ENCODE measurements around the gene WRAP53. TPM values are rescaled to one million over a fixed set of nuclear protein-coding genes. Genes with fewer than 3 reads are reported as not detected.
A peak's percentile ranks its signal among the peaks of the same experiment; 100 is the strongest.

WRAP53 gene
- total and polyA plus RNA-seq, 8 donors: 2.0 to 13.5 (median 4.1) TPM

GRCh38 chr17:7686222-7687071 is 1.8 kb upstream of the WRAP53 start:
- peak in 5 of 6 donors; percentile 71 to 82 (median 76) for DNase-seq
- TF ChIP-seq CTCF (IDR thresholded peaks at IDR 0.05): no peak
- ATAC-seq: peak; percentile 59 to 72 (median 66)
- H3K9me3 ChIP-seq: no peaks in the 10 kb centered on the region
- H3K4me1 ChIP-seq: peaks cover 3 to 25% (median 19%) of the 10 kb centered on the region in 3 donors
- H3K27ac ChIP-seq: peak overlapping the region; percentile 93 to 98 (median 97)
- H3K36me3 ChIP-seq: no peaks in the 10 kb centered on the region
- WGBS, 2 donors: 0 to 1% methylated on average over 30 of the region's 30 CpGs
- H3K27me3 ChIP-seq: no peaks in the 10 kb centered on the region
- peak overlapping the region; percentile 43 to 91 (median 64) for H3K4me3 ChIP-seq
- no peak for FAIRE-seq
- intact Hi-C loops (cut with DNase I): no loop called here

DNA sequence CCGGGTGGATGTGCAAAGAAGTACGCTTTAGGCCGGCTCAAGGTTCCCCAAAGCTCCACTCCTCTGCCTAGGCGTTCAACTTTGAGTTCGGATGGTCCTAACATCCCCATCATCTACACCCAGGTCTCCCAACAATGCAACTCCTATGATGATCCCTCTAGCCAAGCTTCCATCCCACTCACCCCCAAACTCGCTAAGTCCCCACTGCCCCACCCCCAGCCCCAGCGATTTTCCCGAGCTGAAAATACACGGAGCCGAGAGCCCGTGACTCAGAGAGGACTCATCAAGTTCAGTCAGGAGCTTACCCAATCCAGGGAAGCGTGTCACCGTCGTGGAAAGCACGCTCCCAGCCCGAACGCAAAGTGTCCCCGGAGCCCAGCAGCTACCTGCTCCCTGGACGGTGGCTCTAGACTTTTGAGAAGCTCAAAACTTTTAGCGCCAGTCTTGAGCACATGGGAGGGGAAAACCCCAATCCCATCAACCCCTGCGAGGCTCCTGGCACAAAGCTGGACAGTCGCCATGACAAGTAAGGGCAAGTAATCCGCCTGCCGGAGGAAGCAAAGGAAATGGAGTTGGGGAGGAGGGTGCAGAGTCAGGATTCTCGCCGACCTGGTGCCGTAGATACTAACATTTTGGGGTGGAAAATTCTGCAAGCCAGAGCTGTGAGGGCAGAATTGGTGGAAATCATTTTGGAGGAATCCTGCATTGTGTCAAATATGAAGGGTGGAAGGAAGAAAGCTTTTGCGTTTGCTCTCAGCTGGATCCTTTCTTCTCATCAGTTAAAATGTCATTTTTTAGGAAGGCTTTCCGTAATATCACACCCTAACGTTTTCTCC is 987 bp upstream of the WRAP53 start, which contains the start of gene TP53:
Gene TP53, minus strand, starts transcription at position 419 of the 836 bp plus-strand sequence. CDS start 10,896 bp downstream, outside the sequence.
- 0% methylated on average over 30 of the region's 30 CpGs for WGBS, 2 donors
- peaks cover 3 to 25% (median 19%) of the 10 kb centered on the region in 3 donors for H3K4me1 ChIP-seq
- H3K4me3 ChIP-seq: peak within 1 kb of the TSS; percentile 45 to 91 (median 64)
- peak; percentile 72 to 85 (median 76) for ATAC-seq
- peak; percentile 79 to 93 (median 90) for DNase-seq
- no peaks in the 10 kb centered on the region for H3K36me3 ChIP-seq
- H3K27ac ChIP-seq: peak within 1 kb of the TSS; percentile 93 to 98 (median 97)
- no peaks in the 10 kb centered on the region for H3K27me3 ChIP-seq
- no peaks in the 10 kb centered on the region for H3K9me3 ChIP-seq
- no peak for TF ChIP-seq CTCF (IDR thresholded peaks at IDR 0.05)
- intact Hi-C loops (cut with DNase I): no loop called here
- peak; percentile 39 for FAIRE-seq

- H3K27ac ChIP-seq: peak overlapping the region in 3 of 4 donors; percentile 26 to 44 (median 31)
- H3K36me3 ChIP-seq: no peaks in the 10 kb centered on the region
- 11 to 14% methylated on average over 13 of the region's 13 CpGs for WGBS, 2 donors
- ATAC-seq: no peak
- no peak for DNase-seq
- H3K9me3 ChIP-seq: no peaks in the 10 kb centered on the region
- TF ChIP-seq CTCF (IDR thresholded peaks at IDR 0.05): no peak
- H3K27me3 ChIP-seq: no peaks in the 10 kb centered on the region
- no peak for FAIRE-seq
- peaks cover 3 to 25% (median 19%) of the 10 kb centered on the region in 3 donors for H3K4me1 ChIP-seq
- intact Hi-C loops (cut with DNase I): no loop called here
- peak overlapping the region; percentile 45 to 91 (median 64) for H3K4me3 ChIP-seq
Measured at GRCh38 chr17:7688808-7689316, 585 bp downstream of the WRAP53 start.

GRCh38 chr17:7695586-7695985 is 7.3 kb downstream of the WRAP53 start:
- WGBS, 2 donors: 88 to 92% methylated on average over 10 of the region's 10 CpGs
- ATAC-seq: no peak
- no peak overlapping the region for H3K4me3 ChIP-seq
- H3K36me3 ChIP-seq: no peaks in the 10 kb centered on the region
- H3K27me3 ChIP-seq: no peaks in the 10 kb centered on the region
- no peak overlapping the region for H3K27ac ChIP-seq
- TF ChIP-seq CTCF (IDR thresholded peaks at IDR 0.05): no peak
- FAIRE-seq: no peak
- no peaks in the 10 kb centered on the region for H3K9me3 ChIP-seq
- no peaks in the 10 kb centered on the region for H3K4me1 ChIP-seq
- intact Hi-C loops (cut with DNase I): no loop called here
- DNase-seq: no peak

Measured in pancreas (tissue), 10 donors.